Loucy (cell line): ENCODE measurements around the gene ZNF423.

Experiments used
- H2AFZ ChIP-seq: fragments of 200-600 bp; sonication (generic); 2 replicates; pipeline ENCODE4 v1.6.0; 2016; ENCODE audit warnings: antibody characterized with exemption, mild to moderate bottlenecking, low read length, moderate library complexity
- H3F3A ChIP-seq: fragments of 200-600 bp; 2 replicates; pipeline ENCODE4 v1.6.0; 2016; ENCODE audit warnings: antibody characterized with exemption, low read depth, mild to moderate bottlenecking
- H3K27me3 ChIP-seq: fragments of 200-600 bp; sonication (generic); 2 replicates; pipeline ENCODE4 v1.6.1; 2014; ENCODE audit warnings: low read length, mild to moderate bottlenecking; ENCODE audit not compliant: insufficient read depth, poor library complexity, severe bottlenecking
- H3K36me3 ChIP-seq: fragments of 200-600 bp; sonication (generic); 2 replicates; pipeline ENCODE4 v1.6.1; 2016; ENCODE audit warnings: low read length; ENCODE audit not compliant: insufficient read depth
- H3K4me1 ChIP-seq: fragments of 200-600 bp; sonication (generic); 2 replicates; pipeline ENCODE4 v1.5.1; 2014; ENCODE audit warnings: low read length, mild to moderate bottlenecking; ENCODE audit not compliant: insufficient read depth, poor library complexity, severe bottlenecking
- H3K4me2 ChIP-seq: fragments of 200-600 bp; sonication (generic); 2 replicates; pipeline ENCODE4 v1.6.0; 2014; ENCODE audit warnings: antibody characterized with exemption, low read length, low read depth, mild to moderate bottlenecking; ENCODE audit not compliant: poor library complexity, severe bottlenecking
- H3K4me3 ChIP-seq: fragments of 200-600 bp; sonication (generic); 2 replicates; pipeline ENCODE4 v1.5.1; 2014; ENCODE audit warnings: low read length, mild to moderate bottlenecking, mixed read lengths; ENCODE audit not compliant: poor library complexity, severe bottlenecking
- H3K79me2 ChIP-seq: fragments of 200-600 bp; sonication (generic); 2 replicates; pipeline ENCODE4 v1.6.1; 2014; ENCODE audit warnings: low read length; ENCODE audit not compliant: insufficient read depth
- H3K9ac ChIP-seq: fragments of 200-600 bp; sonication (generic); 2 replicates; pipeline ENCODE4 v1.6.0; 2014; ENCODE audit warnings: mild to moderate bottlenecking, low read depth, low read length, moderate library complexity; ENCODE audit not compliant: poor library complexity, severe bottlenecking
- H3K9me2 ChIP-seq: fragments of 200-600 bp; sonication (generic); replicated peaks from 2 replicates; pipeline ENCODE4 v1.6.1; 2016; ENCODE audit warnings: low read depth, low read length, mixed read lengths
- H3K9me3 ChIP-seq: fragments of 200-600 bp; sonication (generic); 2 replicates; pipeline ENCODE4 v1.6.1; 2014; ENCODE audit warnings: mild to moderate bottlenecking, antibody characterized with exemption, low read length, low read depth; ENCODE audit not compliant: insufficient read depth
- H4K20me1 ChIP-seq: fragments of 200-600 bp; sonication (generic); 2 replicates; pipeline ENCODE4 v1.6.0; 2014; ENCODE audit warnings: antibody characterized with exemption, low read length, mild to moderate bottlenecking; ENCODE audit not compliant: insufficient read depth, poor library complexity, severe bottlenecking
- CTCF ChIP-seq: fragments of 200-600 bp; sonication (generic); conservative IDR thresholded peaks from 2 replicates; pipeline ENCODE4 v1.5.1; 2014; ENCODE audit warnings: mild to moderate bottlenecking, antibody characterized with exemption, low read length
- EZH2phosphoT487 ChIP-seq: fragments of 200-600 bp; IDR thresholded peaks from 2 replicates; pipeline ENCODE4 v1.6.1; 2018; ENCODE audit warnings: antibody characterized with exemption, mild to moderate bottlenecking, moderate library complexity, borderline replicate concordance

The ZNF423 gene

DNA sequence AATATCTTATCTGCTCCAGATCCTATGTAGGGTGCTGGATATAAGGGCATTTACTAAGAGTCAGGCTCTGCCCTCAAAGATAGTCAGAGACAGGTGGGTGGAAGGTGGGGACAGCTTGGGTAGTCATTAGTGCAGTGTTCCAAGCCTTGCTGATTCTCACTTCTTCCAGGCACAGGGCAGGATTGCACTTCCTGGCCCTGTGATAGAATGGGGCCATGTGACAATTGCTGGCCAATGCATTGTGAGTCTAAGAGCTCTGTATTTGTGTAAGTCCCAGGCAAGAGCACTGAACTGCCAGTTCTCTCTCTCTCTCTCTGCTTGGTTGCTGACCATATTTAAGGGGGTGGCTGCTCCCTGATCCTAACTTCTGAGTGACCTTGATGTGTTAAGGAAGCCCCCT, 370.2 kb downstream of the ZNF423 start:
- no peak overlapping the region for H3K9ac ChIP-seq
- H3K4me2 ChIP-seq = no peak overlapping the region
- H3K27me3 ChIP-seq = no peaks in the 10 kb centered on the region
- TF ChIP-seq CTCF = no peak
- no peak for TF ChIP-seq EZH2phosphoT487
- peak overlapping the region; percentile 36; the same call in 1 of the 2 replicates for H2AFZ ChIP-seq
- no peak overlapping the region for H3K4me3 ChIP-seq
- no peaks in the 10 kb centered on the region for H4K20me1 ChIP-seq
- no peaks in the 10 kb centered on the region for H3F3A ChIP-seq
- H3K9me3 ChIP-seq = no peaks in the 10 kb centered on the region
- no peaks in the 10 kb centered on the region for H3K79me2 ChIP-seq
- no peaks in the 10 kb centered on the region for H3K36me3 ChIP-seq
- no peaks in the 10 kb centered on the region for H3K9me2 ChIP-seq
- H3K4me1 ChIP-seq = peaks cover 6% of the 10 kb centered on the region

GRCh38 chr16:49484936-49485335, 371.0 kb downstream of the ZNF423 start:
- peak overlapping the region; percentile 36; the same call in 1 of the 2 replicates for H2AFZ ChIP-seq
- TF ChIP-seq EZH2phosphoT487 (no peak), CTCF (no peak)
- no peak overlapping the region for H3K9ac ChIP-seq
- H3F3A ChIP-seq = no peaks in the 10 kb centered on the region
- peaks cover 6% of the 10 kb centered on the region for H3K4me1 ChIP-seq
- H3K27me3 ChIP-seq = no peaks in the 10 kb centered on the region
- no peaks in the 10 kb centered on the region for H3K36me3 ChIP-seq
- H3K79me2 ChIP-seq = no peaks in the 10 kb centered on the region
- no peak overlapping the region for H3K4me2 ChIP-seq
- H4K20me1 ChIP-seq = no peaks in the 10 kb centered on the region
- no peaks in the 10 kb centered on the region for H3K9me2 ChIP-seq
- H3K9me3 ChIP-seq = no peaks in the 10 kb centered on the region
- H3K4me3 ChIP-seq = no peak overlapping the region

GRCh38 chr16:49484451-49484849, 371.5 kb downstream of the ZNF423 start:
- Histone ChIP-seq H3F3A (no peaks in the 10 kb centered on the region), H3K9ac (no peak overlapping the region), H2AFZ (no peak overlapping the region), H3K79me2 (no peaks in the 10 kb centered on the region), H3K4me1 (peaks cover 6% of the 10 kb centered on the region), H3K27me3 (no peaks in the 10 kb centered on the region), H4K20me1 (no peaks in the 10 kb centered on the region), H3K4me2 (no peak overlapping the region), H3K9me3 (no peaks in the 10 kb centered on the region), H3K4me3 (no peak overlapping the region), H3K9me2 (no peaks in the 10 kb centered on the region), H3K36me3 (no peaks in the 10 kb centered on the region)
- no peak for TF ChIP-seq EZH2phosphoT487
- no peak for TF ChIP-seq CTCF
